Tibial nerve (tissue), 3 donors: ENCODE data around the gene CTNND1.

ENCODE experiments used
- EP300 ChIP-seq, 2 donors: sonication (generic); formaldehyde crosslinking; IDR thresholded peaks; one replicate each; pipeline ENCODE4 v1.6.1; 2017; ENCODE audit warnings: antibody characterized with exemption in 2 of 2, mild to moderate bottlenecking in 1 of 2
- POLR2A ChIP-seq, 2 donors: fragments of 450-650 bp; IDR thresholded peaks; one replicate each; pipeline ENCODE4 v1.6.1; 2017; ENCODE audit warnings: antibody characterized with exemption in 2 of 2, mild to moderate bottlenecking in 2 of 2, moderate library complexity in 2 of 2

- TF ChIP-seq POLR2A (IDR thresholded peaks at IDR 0.05) (no peak), EP300 (IDR thresholded peaks at IDR 0.05) (no peak)
These were observed 24.8 kb downstream of the CTNND1 start for GRCh38 chr11:57786436-57786835.
